GM23338 (cell line): ENCODE measurements around the gene IL11. TPM values are rescaled to one million over a fixed set of nuclear protein-coding genes. Genes with fewer than 3 reads are reported as not detected.

Experiments
- ATAC-seq: fragments of 200-7000 bp; cut with Tn5 transposase; 3 replicates; pipeline ENCODE4 v1.9.1; 2020
- DNase-seq: peaks from one replicate; pipeline ENCODE4 v3.0.0-alpha.2; 2015; ENCODE audit warnings: low spot score
- H2AFZ ChIP-seq: fragments of 200-600 bp; sonication (generic); 2 replicates; pipeline ENCODE4 v1.8.0; 2016; ENCODE audit warnings: antibody characterized with exemption, mild to moderate bottlenecking, moderate library complexity
- H3F3A ChIP-seq: fragments of 200-600 bp; sonication (generic); replicated peaks from 2 replicates; pipeline ENCODE4 v1.8.0; 2017; ENCODE audit warnings: antibody characterized with exemption, mixed run types, low read depth
- H3K27ac ChIP-seq: fragments of 200-600 bp; sonication (generic); 2 replicates; pipeline ENCODE4 v1.6.1; 2016; ENCODE audit warnings: low read depth
- H3K27me3 ChIP-seq: fragments of 200-600 bp; sonication (generic); 2 replicates; pipeline ENCODE4 v1.8.0; 2016; ENCODE audit warnings: mild to moderate bottlenecking, mixed run types, moderate library complexity; ENCODE audit not compliant: insufficient read depth
- H3K36me3 ChIP-seq: fragments of 200-600 bp; sonication (generic); 2 replicates; pipeline ENCODE4 v1.8.0; 2016; ENCODE audit warnings: mild to moderate bottlenecking; ENCODE audit not compliant: insufficient read depth
- H3K4me1 ChIP-seq: fragments of 200-600 bp; sonication (generic); 2 replicates; pipeline ENCODE4 v1.8.0; 2016; ENCODE audit warnings: mild to moderate bottlenecking, moderate library complexity; ENCODE audit not compliant: insufficient read depth
- H3K4me2 ChIP-seq: fragments of 200-600 bp; sonication (generic); 2 replicates; pipeline ENCODE4 v1.7.1; 2017; ENCODE audit warnings: mixed run types
- H3K4me3 ChIP-seq: fragments of 200-600 bp; sonication (generic); 2 replicates; pipeline ENCODE4 v1.6.1; 2016; ENCODE audit warnings: mixed run types
- H3K79me2 ChIP-seq: fragments of 200-600 bp; sonication (generic); replicated peaks from 2 replicates; pipeline ENCODE4 v1.8.0; 2017; ENCODE audit warnings: mild to moderate bottlenecking; ENCODE audit not compliant: insufficient read depth
- H3K9me2 ChIP-seq: fragments of 200-600 bp; sonication (generic); 2 replicates; pipeline ENCODE4 v1.8.0; 2017; ENCODE audit not compliant: insufficient read depth
- H4K20me1 ChIP-seq: fragments of 200-600 bp; sonication (generic); replicated peaks from 2 replicates; pipeline ENCODE4 v1.8.0; 2017; ENCODE audit warnings: mild to moderate bottlenecking; ENCODE audit not compliant: insufficient read depth
- H3K27ac Mint-ChIP-seq: 2 replicates; pipeline ENCODE4 v1.8.0; 2020; ENCODE audit warnings: inconsistent platforms, mild to moderate bottlenecking, moderate library complexity, mixed read lengths
- H3K27me3 Mint-ChIP-seq: 3 replicates; pipeline ENCODE4 v1.8.0; 2022; ENCODE audit warnings: low read depth, mild to moderate bottlenecking, moderate library complexity, mixed read lengths, inconsistent platforms; ENCODE audit not compliant: insufficient read depth, poor library complexity
- H3K36me3 Mint-ChIP-seq: 3 replicates; pipeline ENCODE4 v1.8.0; 2021; ENCODE audit warnings: low read depth, mild to moderate bottlenecking, inconsistent platforms, moderate library complexity, mixed read lengths
- H3K4me1 Mint-ChIP-seq: 3 replicates; pipeline ENCODE4 v1.8.0; 2020; ENCODE audit warnings: mild to moderate bottlenecking, inconsistent platforms, mixed read lengths
- H3K4me3 Mint-ChIP-seq: 3 replicates; pipeline ENCODE4 v1.8.0; 2021; ENCODE audit warnings: moderate library complexity, mild to moderate bottlenecking, inconsistent platforms, mixed read lengths
- H3K9me3 Mint-ChIP-seq: 3 replicates; pipeline ENCODE4 v1.8.0; 2020; ENCODE audit warnings: moderate library complexity, mild to moderate bottlenecking, inconsistent platforms, mixed read lengths
- CTCF ChIP-seq, 2 experiments: fragments of 200-600 bp in 1 of 2; sonication (generic) in 1 of 2; conservative IDR thresholded peaks; 2 replicates each; pipeline versions ENCODE4 v1.5.1 to v1.6.1; 2016 to 2017; ENCODE audit warnings: antibody characterized with exemption in 2 of 2, low read depth in 2 of 2, mild to moderate bottlenecking in 2 of 2, moderate library complexity in 1 of 2
- ETS1 ChIP-seq: IDR thresholded peaks from 2 replicates; pipeline ENCODE4 v1.6.1; 2016; ENCODE audit warnings: antibody characterized with exemption
- EZH2 ChIP-seq: fragments of 200-600 bp; sonication (generic); IDR thresholded peaks from one replicate; pipeline ENCODE4 v1.8.0; 2017; ENCODE audit warnings: antibody characterized with exemption, mild to moderate bottlenecking, low read depth; ENCODE audit not compliant: unreplicated experiment
- EZH2phosphoT487 ChIP-seq: fragments of 200-600 bp; sonication (generic); IDR thresholded peaks from one replicate; pipeline ENCODE4 v1.8.1; 2018; ENCODE audit warnings: antibody characterized with exemption; ENCODE audit not compliant: unreplicated experiment
- JUNB ChIP-seq: IDR thresholded peaks from one replicate; pipeline ENCODE4 v1.6.1; 2016; ENCODE audit warnings: antibody characterized with exemption; ENCODE audit not compliant: unreplicated experiment
- POLR2AphosphoS5 ChIP-seq: IDR thresholded peaks from 2 replicates; pipeline ENCODE4 v1.6.1; 2016; ENCODE audit warnings: antibody characterized with exemption, low read depth
- STAT1 ChIP-seq: IDR thresholded peaks from one replicate; pipeline ENCODE4 v1.6.1; 2016; ENCODE audit warnings: antibody characterized with exemption; ENCODE audit not compliant: unreplicated experiment
- ZNF114 ChIP-seq: fragments of 250-450 bp; sonication (Bioruptor Pico); IDR thresholded peaks from 2 replicates; pipeline ENCODE4 v1.5.0; 2020; ENCODE audit warnings: mild to moderate bottlenecking, moderate library complexity
- ZNF331 ChIP-seq: fragments of 250-450 bp; sonication (Bioruptor Pico); IDR thresholded peaks from 2 replicates; pipeline ENCODE4 v1.5.0; 2020; ENCODE audit warnings: low read depth, mild to moderate bottlenecking, moderate library complexity
- ZNF462 ChIP-seq: fragments of 250-450 bp; sonication (Bioruptor Pico); IDR thresholded peaks from 2 replicates; pipeline ENCODE4 v1.5.0; 2020; ENCODE audit warnings: mild to moderate bottlenecking, moderate library complexity
- polyA plus RNA-seq: library from polyadenylated mRNA; unstranded; fragments of >200 nt; fragmentation: Nextera tagmentation; extraction: Ambion mirVana; gene quantifications from 2 replicates; pipeline ENCODE4 v1.2.1, GENCODE V29; 2016
- total RNA-seq: library from RNA; depleted of rRNA; stranded (reverse); fragments of >200 nt; shearing (Covaris generic); gene quantifications from 2 replicates; pipeline ENCODE4 v1.2.3, GENCODE V29; 2014

The IL11 gene
- total and polyA plus RNA-seq, 2 experiments from 2014 or later: 0.58 to 2.2 TPM

GRCh38 chr19:55382013-55382412 is 11.8 kb upstream of the IL11 start:
- Histone ChIP-seq H3K27me3 (peaks cover 33% of the 10 kb centered on the region), H3K4me3 (no peak overlapping the region), H3K4me2 (no peak overlapping the region), H3K36me3 (peaks cover 4% of the 10 kb centered on the region; the same call in 1 of the 2 replicates), H3K9me2 (no peaks in the 10 kb centered on the region), H2AFZ (no peak overlapping the region), H3F3A (peaks cover 22% of the 10 kb centered on the region), H3K27ac (no peak overlapping the region), H4K20me1 (peaks cover 16% of the 10 kb centered on the region), H3K79me2 (peaks cover 17% of the 10 kb centered on the region), H3K4me1 (peaks cover 30% of the 10 kb centered on the region)
- Mint-ChIP-seq H3K27me3 (peaks cover 46% of the 10 kb centered on the region), H3K27ac (no peak overlapping the region), H3K4me1 (peaks cover 33% of the 10 kb centered on the region), H3K36me3 (peaks cover 17% of the 10 kb centered on the region), H3K9me3 (peaks cover 5% of the 10 kb centered on the region; the same call in 2 of the 3 replicates), H3K4me3 (peak overlapping the region; percentile 40; the same call in 1 of the 3 replicates)
- DNase-seq (no peak), ATAC-seq (no peak)
- no peak for TF ChIP-seq CTCF (conservative IDR thresholded peaks at IDR 0.05; ENCODE audit: low read depth in 2 of 2)
- no peak for TF ChIP-seq JUNB
- TF ChIP-seq ZNF462 (CRISPR knock-in tag): no peak

DNA sequence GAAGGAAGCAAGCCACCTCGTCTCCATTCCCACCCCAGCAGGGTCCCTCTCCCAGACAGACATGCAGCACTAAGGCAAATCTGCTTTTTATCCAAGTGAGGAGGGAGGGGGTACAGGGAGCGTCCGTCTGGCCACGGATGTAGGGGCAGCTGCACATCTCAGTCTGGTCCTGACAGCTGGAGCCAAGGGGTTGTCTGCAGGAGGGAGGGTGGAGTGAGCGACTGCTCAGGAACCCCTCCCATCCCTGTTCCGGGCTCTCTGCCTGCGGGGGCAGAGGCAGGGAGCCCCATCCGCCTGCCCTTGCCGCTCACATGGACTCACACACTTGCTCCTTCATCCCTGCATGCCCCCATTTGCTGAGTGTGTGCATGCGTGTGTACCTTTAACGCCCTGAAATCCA is 8.9 kb upstream of the IL11 start:
- H3K4me1 Mint-ChIP-seq: peaks cover 40% of the 10 kb centered on the region
- Histone ChIP-seq H3K79me2 (0 out of 2 replicates have a peak, but pooled peaks cover 5% of the 10 kb centered on the region), H3K4me3 (no peak overlapping the region), H3K36me3 (no peaks in the 10 kb centered on the region), H3K27ac (no peak overlapping the region), H3K9me2 (no peaks in the 10 kb centered on the region), H3K4me1 (peaks cover 44% of the 10 kb centered on the region), H3K4me2 (no peak overlapping the region), H3K27me3 (peaks cover 43% of the 10 kb centered on the region), H4K20me1 (peaks cover 6% of the 10 kb centered on the region), H2AFZ (no peak overlapping the region), H3F3A (0 out of 2 replicates have a peak, but pooled peaks cover 11% of the 10 kb centered on the region)
- H3K36me3 Mint-ChIP-seq: peaks cover 3% of the 10 kb centered on the region; the same call in 1 of the 3 replicates
- H3K4me3 Mint-ChIP-seq: no peak overlapping the region
- H3K27ac Mint-ChIP-seq: no peak overlapping the region
- H3K9me3 Mint-ChIP-seq: peaks cover 5% of the 10 kb centered on the region; the same call in 2 of the 3 replicates
- H3K27me3 Mint-ChIP-seq: peaks cover 37% of the 10 kb centered on the region
- ATAC-seq: no peak
- no peak for DNase-seq
- TF ChIP-seq ZNF114 (CRISPR knock-in tag) (no peak), EZH2phosphoT487 (no peak), EZH2 (no peak), ETS1 (no peak), STAT1 (no peak), JUNB (no peak), POLR2AphosphoS5 (no peak), CTCF (conservative IDR thresholded peaks at IDR 0.05; ENCODE audit: low read depth in 2 of 2) (no peak), ZNF331 (CRISPR knock-in tag) (no peak)
